DND-41 (cell line): ENCODE results near the gene B4GALT3.

Experiments
- ATAC-seq: fragments of 200-7000 bp; cut with Tn5 transposase; 3 replicates; pipeline ENCODE4 v1.9.1; 2021; ENCODE audit warnings: low read depth; ENCODE audit not compliant: insufficient read depth
- DNase-seq: peaks from one replicate; pipeline ENCODE4 v3.0.0-alpha.2; 2020
- H2AFZ ChIP-seq: 2 replicates; pipeline ENCODE4 v1.6.0; 2012; ENCODE audit warnings: low read depth, low read length
- H3K27ac ChIP-seq: 2 replicates; pipeline ENCODE4 v1.5.1; 2012; ENCODE audit warnings: low read length, inconsistent platforms
- H3K27me3 ChIP-seq: fragments of 200-600 bp; sonication (generic); 2 replicates; pipeline ENCODE4 v1.6.0; 2012; ENCODE audit warnings: low read length, mild to moderate bottlenecking, inconsistent platforms; ENCODE audit not compliant: insufficient read depth, poor library complexity
- H3K36me3 ChIP-seq: 2 replicates; pipeline ENCODE4 v1.5.1; 2012; ENCODE audit warnings: low read length, inconsistent platforms; ENCODE audit not compliant: insufficient read depth
- H3K4me1 ChIP-seq: 2 replicates; pipeline ENCODE4 v1.5.1; 2012; ENCODE audit warnings: mild to moderate bottlenecking, low read length; ENCODE audit not compliant: insufficient read depth
- H3K4me2 ChIP-seq: 2 replicates; pipeline ENCODE4 v1.6.0; 2012; ENCODE audit warnings: mild to moderate bottlenecking, moderate library complexity, low read length, inconsistent platforms; ENCODE audit not compliant: insufficient read depth
- H3K4me3 ChIP-seq, 2 experiments: fragments of 200-600 bp in 1 of 2; shearing (Covaris generic) in 1 of 2; 2 replicates each; pipeline ENCODE4 v1.5.1; 2012 to 2016; ENCODE audit warnings: inconsistent platforms in 2 of 2, low read length in 2 of 2, mild to moderate bottlenecking in 2 of 2, low read depth in 1 of 2, moderate library complexity in 1 of 2
- H3K79me2 ChIP-seq: 2 replicates; pipeline ENCODE4 v1.6.0; 2012; ENCODE audit warnings: low read length, inconsistent platforms; ENCODE audit not compliant: insufficient read depth
- H3K9ac ChIP-seq: 2 replicates; pipeline ENCODE4 v1.6.0; 2012; ENCODE audit warnings: low read depth, mild to moderate bottlenecking, inconsistent platforms, low read length, moderate library complexity
- H3K9me3 ChIP-seq: 2 replicates; pipeline ENCODE4 v1.5.1; 2012; ENCODE audit warnings: low read length, moderate library complexity, mild to moderate bottlenecking, inconsistent platforms; ENCODE audit not compliant: insufficient read depth, severe bottlenecking
- H4K20me1 ChIP-seq: 2 replicates; pipeline ENCODE4 v1.6.0; 2012; ENCODE audit warnings: low read length; ENCODE audit not compliant: insufficient read depth
- EZH2 ChIP-seq: IDR thresholded peaks from 3 replicates; pipeline ENCODE4 v1.6.1; 2012; ENCODE audit warnings: borderline replicate concordance, low read depth, mild to moderate bottlenecking, moderate library complexity, low read length, inconsistent platforms; ENCODE audit not compliant: severe bottlenecking
- TF ChIP-seq, protein P1 (sequence below): IDR thresholded peaks from 2 replicates; pipeline ENCODE4 v1.5.1; 2012; ENCODE audit warnings: borderline replicate concordance, low read length, moderate library complexity, mild to moderate bottlenecking; ENCODE audit not compliant: poor library complexity, severe bottlenecking; ENCODE audit errors: extremely low read depth

B4GALT3 gene

DNA sequence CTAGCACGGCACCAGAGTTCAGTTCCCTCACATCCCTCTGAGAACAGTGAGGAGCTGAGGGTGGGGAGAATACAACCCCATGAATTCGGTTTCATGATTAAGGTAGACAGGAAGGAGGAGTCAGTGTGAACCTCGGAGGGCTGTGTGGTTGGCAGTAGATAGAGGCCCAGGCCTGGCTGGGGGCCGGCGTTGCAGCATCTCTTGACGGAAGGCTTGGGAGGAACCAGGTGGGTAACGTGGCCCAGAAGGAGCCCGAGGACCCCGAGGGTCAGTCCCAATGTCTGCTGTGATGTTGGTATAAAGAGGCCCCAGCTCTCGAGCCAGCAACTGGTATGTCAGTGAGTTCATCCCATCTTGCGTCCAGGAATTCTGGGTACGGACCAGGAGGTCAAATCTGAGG lies 5.6 kb downstream of the B4GALT3 start:
- H3K9me3 ChIP-seq: no peaks in the 10 kb centered on the region
- H3K4me2 ChIP-seq: no peak overlapping the region
- no peaks in the 10 kb centered on the region for H3K27me3 ChIP-seq
- no peaks in the 10 kb centered on the region for H4K20me1 ChIP-seq
- no peak overlapping the region for H2AFZ ChIP-seq
- H3K36me3 ChIP-seq: peaks cover 63% of the 10 kb centered on the region
- H3K79me2 ChIP-seq: peaks cover 19% of the 10 kb centered on the region
- DNase-seq (no peak), ATAC-seq (no peak)
- H3K27ac ChIP-seq: no peak overlapping the region
- H3K4me3 ChIP-seq: no peak overlapping the region
- H3K4me1 ChIP-seq: peaks cover 34% of the 10 kb centered on the region
- TF ChIP-seq, protein P1, sequence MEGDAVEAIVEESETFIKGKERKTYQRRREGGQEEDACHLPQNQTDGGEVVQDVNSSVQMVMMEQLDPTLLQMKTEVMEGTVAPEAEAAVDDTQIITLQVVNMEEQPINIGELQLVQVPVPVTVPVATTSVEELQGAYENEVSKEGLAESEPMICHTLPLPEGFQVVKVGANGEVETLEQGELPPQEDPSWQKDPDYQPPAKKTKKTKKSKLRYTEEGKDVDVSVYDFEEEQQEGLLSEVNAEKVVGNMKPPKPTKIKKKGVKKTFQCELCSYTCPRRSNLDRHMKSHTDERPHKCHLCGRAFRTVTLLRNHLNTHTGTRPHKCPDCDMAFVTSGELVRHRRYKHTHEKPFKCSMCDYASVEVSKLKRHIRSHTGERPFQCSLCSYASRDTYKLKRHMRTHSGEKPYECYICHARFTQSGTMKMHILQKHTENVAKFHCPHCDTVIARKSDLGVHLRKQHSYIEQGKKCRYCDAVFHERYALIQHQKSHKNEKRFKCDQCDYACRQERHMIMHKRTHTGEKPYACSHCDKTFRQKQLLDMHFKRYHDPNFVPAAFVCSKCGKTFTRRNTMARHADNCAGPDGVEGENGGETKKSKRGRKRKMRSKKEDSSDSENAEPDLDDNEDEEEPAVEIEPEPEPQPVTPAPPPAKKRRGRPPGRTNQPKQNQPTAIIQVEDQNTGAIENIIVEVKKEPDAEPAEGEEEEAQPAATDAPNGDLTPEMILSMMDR: no peak
- TF ChIP-seq EZH2: no peak
- no peak overlapping the region for H3K9ac ChIP-seq

DNA sequence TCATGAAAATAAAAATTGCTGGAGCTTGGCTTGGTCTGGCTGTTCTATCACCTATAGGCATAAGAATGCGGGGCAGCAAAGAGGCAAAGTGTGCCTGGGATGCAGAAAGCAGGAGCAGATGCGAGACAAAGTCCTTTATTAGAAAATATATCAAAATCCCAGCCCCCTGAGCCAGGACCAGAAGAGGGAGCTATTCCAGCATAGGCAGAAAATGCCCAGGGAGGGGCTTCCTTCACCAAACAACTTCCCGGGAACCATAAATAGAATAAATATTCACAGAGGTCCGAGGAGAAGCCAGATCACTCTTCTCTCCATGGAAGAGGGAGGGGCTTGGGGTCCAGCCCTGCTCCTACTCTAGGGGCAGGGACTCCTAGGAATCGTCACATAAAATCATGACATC lies 6.1 kb downstream of the B4GALT3 start:
- Histone ChIP-seq H3K9ac (no peak overlapping the region), H3K27ac (no peak overlapping the region), H3K27me3 (no peaks in the 10 kb centered on the region), H3K4me1 (peaks cover 33% of the 10 kb centered on the region), H3K4me2 (no peak overlapping the region), H3K79me2 (peaks cover 17% of the 10 kb centered on the region), H3K36me3 (peaks cover 63% of the 10 kb centered on the region), H2AFZ (no peak overlapping the region), H3K4me3 (no peak overlapping the region), H3K9me3 (no peaks in the 10 kb centered on the region), H4K20me1 (no peaks in the 10 kb centered on the region)
- no peak for DNase-seq
- TF ChIP-seq, protein P1: peak; percentile 24
- no peak for TF ChIP-seq EZH2
- ATAC-seq: no peak

DNA sequence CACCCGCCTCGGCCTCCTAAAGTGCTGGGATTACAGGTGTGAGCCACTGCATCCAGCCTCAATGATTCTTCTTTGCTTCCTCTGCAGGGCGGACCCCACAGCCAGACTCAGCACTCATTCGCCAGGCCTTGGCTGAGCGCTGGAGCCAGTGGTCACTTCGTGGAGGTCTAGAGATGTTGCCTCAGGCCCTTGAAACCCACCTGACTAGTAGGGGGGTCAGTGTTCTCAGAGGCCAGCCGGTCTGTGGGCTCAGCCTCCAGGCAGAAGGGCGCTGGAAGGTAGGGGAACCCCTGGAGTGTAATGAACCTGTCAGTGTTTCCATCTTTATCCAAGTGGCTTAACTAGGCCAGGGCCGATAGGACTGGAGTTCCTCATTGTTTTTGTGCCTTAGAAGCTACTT lies 8.4 kb downstream of the B4GALT3 start:
- no peak for DNase-seq
- no peaks in the 10 kb centered on the region for H3K27me3 ChIP-seq
- no peak for ATAC-seq
- H3K9ac ChIP-seq: no peak overlapping the region
- H3K79me2 ChIP-seq: peaks cover 9% of the 10 kb centered on the region
- peaks cover 59% of the 10 kb centered on the region for H3K36me3 ChIP-seq
- H3K4me1 ChIP-seq: peaks cover 40% of the 10 kb centered on the region
- H3K9me3 ChIP-seq: no peaks in the 10 kb centered on the region
- H4K20me1 ChIP-seq: no peaks in the 10 kb centered on the region
- no peak overlapping the region for H3K4me3 ChIP-seq
- no peak overlapping the region for H2AFZ ChIP-seq
- H3K4me2 ChIP-seq: no peak overlapping the region
- no peak overlapping the region for H3K27ac ChIP-seq
- TF ChIP-seq, protein P1: no peak
- no peak for TF ChIP-seq EZH2

DNA sequence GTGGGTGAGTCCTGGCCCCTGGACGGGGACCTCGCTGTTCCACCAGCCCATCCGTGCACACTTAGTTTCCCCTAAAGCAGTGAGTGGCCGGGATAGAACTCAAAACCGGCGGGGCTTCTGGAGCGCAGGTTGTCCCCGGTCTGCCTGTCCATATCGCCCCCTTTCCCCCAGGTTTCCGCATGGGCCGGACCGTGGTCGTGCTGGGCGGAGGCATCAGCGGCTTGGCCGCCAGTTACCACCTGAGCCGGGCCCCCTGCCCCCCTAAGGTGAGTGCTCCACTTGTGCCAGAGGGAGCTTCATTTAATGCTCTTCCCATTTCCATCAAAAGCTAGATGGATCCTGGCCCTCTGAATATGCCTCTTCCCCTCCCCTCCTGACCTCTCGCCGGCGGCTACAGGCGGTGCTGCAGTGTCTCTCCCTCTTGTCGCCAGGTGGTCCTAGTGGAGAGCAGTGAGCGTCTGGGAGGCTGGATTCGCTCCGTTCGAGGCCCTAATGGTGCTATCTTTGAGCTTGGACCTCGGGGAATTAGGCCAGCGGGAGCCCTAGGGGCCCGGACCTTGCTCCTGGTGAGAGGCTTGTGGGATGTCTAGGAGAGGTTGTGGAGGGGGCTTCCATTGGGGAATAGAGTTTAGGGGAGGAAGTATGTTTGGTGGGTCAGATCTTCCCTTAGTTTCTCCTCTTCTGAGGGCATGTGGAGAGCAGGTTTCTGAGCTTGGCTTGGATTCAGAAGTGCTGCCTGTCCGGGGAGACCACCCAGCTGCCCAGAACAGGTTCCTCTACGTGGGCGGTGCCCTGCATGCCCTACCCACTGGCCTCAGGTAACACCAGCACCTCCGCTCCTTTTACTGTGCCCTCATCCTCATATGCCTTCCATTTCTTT lies 10.4 kb downstream of the B4GALT3 start:
- peak overlapping the region; percentile 79 to 92 for H3K4me3 ChIP-seq
- H3K27ac ChIP-seq: peak overlapping the region; percentile 66
- H3K36me3 ChIP-seq: peaks cover 59% of the 10 kb centered on the region
- peak overlapping the region; percentile 100 for H3K4me2 ChIP-seq
- H2AFZ ChIP-seq: peak overlapping the region; percentile 96
- ATAC-seq (no peak), DNase-seq (no peak)
- TF ChIP-seq, protein P1: peak; percentile 5
- no peak for TF ChIP-seq EZH2
- peaks cover 55% of the 10 kb centered on the region for H3K4me1 ChIP-seq
- H3K9me3 ChIP-seq: no peaks in the 10 kb centered on the region
- no peaks in the 10 kb centered on the region for H4K20me1 ChIP-seq
- no peaks in the 10 kb centered on the region for H3K27me3 ChIP-seq
- H3K79me2 ChIP-seq: peaks cover 9% of the 10 kb centered on the region
- H3K9ac ChIP-seq: peak overlapping the region; percentile 90
